Measurements from ENCODE around the gene SCAF4.
"Not testable (repeated sequence)": the region's sequence is repeated elsewhere in the genome, so short reads cannot be mapped to it uniquely, and the experiment has no call there.

Gene SCAF4

GRCh38 chr21:31668651-31669491, 63.0 kb downstream of the SCAF4 start:
- DNase-seq: no peak

- DNase-seq: no peak
Observed at GRCh38 chr21:31667639-31668038, 64.3 kb downstream of the SCAF4 start.

GRCh38 chr21:31667132-31667531, 64.8 kb downstream of the SCAF4 start:
- DNase-seq: no peak

GRCh38 chr21:31666445-31667010, 65.4 kb downstream of the SCAF4 start:
- no peak for DNase-seq

- DNase-seq: not testable (repeated sequence)
Observed at GRCh38 chr21:31665869-31666268, 66.0 kb downstream of the SCAF4 start.

GRCh38 chr21:31665397-31665796, 66.5 kb downstream of the SCAF4 start:
- peak; percentile 45 to 61 for DNase-seq

- DNase-seq: no peak
Observed at GRCh38 chr21:31663584-31664249, 68.2 kb downstream of the SCAF4 start.

- DNase-seq: peak in 1 of 2 experiments; percentile 20
Observed at GRCh38 chr21:31660591-31660990, 71.3 kb downstream of the SCAF4 start.

- DNase-seq: no peak
Observed at GRCh38 chr21:31660259-31660565, 71.7 kb downstream of the SCAF4 start.

GRCh38 chr21:31659536-31660258, 72.2 kb downstream of the SCAF4 start, which contains the start of gene SOD1:
SOD1 (plus strand) TSS chr21:31659693; CDS start chr21:31659770, 77 bp downstream.
- DNase-seq: peak; percentile 92

GRCh38 chr21:31659286-31659535, 72.7 kb downstream of the SCAF4 start:
- no peak for DNase-seq

GRCh38 chr21:31658053-31658452, 73.9 kb downstream of the SCAF4 start:
- no peak for DNase-seq

GRCh38 chr21:31656199-31657095, 75.5 kb downstream of the SCAF4 start:
- DNase-seq: no peak

GRCh38 chr21:31654821-31655580, 76.9 kb downstream of the SCAF4 start:
- DNase-seq: not testable (repeated sequence)

GRCh38 chr21:31654340-31654739, 77.6 kb downstream of the SCAF4 start:
- no peak for DNase-seq

- DNase-seq: not testable (repeated sequence)
Observed at GRCh38 chr21:31651491-31651890, 80.4 kb downstream of the SCAF4 start.

GRCh38 chr21:31650930-31651329, 81.0 kb downstream of the SCAF4 start:
- no peak for DNase-seq

- DNase-seq: no peak
Observed at GRCh38 chr21:31647650-31648049, 84.3 kb downstream of the SCAF4 start.

GRCh38 chr21:31644643-31645042, 87.3 kb downstream of the SCAF4 start:
- no peak for DNase-seq

- DNase-seq: no peak
Observed at GRCh38 chr21:31641416-31641922, 90.4 kb downstream of the SCAF4 start.

GRCh38 chr21:31636874-31637273, 95.0 kb downstream of the SCAF4 start:
- no peak for DNase-seq

GRCh38 chr21:31634993-31635392, 96.9 kb downstream of the SCAF4 start:
- DNase-seq: no peak

Measured in Kasumi-1 (cell line).